ENCODE data around the gene FAM3B. TPM values are rescaled to one million over a fixed set of nuclear protein-coding genes. Genes with fewer than 3 reads are reported as not detected.
A peak's percentile ranks its signal among the peaks of the same experiment; 100 is the strongest.

Gene FAM3B
- total RNA-seq, 2 donors from 2014 or later = not detected

- peaks cover 3 to 4% of the 10 kb centered on the region in 2 donors for H3K36me3 Mint-ChIP-seq (ENCODE audit: insufficient read depth in 2 of 2)
- peak overlapping the region; percentile 83 for H3K27ac Mint-ChIP-seq
- H3K9me3 Mint-ChIP-seq = no peaks in the 10 kb centered on the region
- DNase-seq (no peak), ATAC-seq (replicated peaks in 1 of 2) (no peak)
- H3K4me3 Mint-ChIP-seq = peak overlapping the region; percentile 81 to 91
- no peaks in the 10 kb centered on the region for H3K27me3 Mint-ChIP-seq (ENCODE audit: low read depth)
- H3K4me1 Mint-ChIP-seq (ENCODE audit: low read depth) = peaks cover 58% of the 10 kb centered on the region
These were observed 54.5 kb downstream of the FAM3B start for GRCh38 chr21:41370840-41371684.

DNA sequence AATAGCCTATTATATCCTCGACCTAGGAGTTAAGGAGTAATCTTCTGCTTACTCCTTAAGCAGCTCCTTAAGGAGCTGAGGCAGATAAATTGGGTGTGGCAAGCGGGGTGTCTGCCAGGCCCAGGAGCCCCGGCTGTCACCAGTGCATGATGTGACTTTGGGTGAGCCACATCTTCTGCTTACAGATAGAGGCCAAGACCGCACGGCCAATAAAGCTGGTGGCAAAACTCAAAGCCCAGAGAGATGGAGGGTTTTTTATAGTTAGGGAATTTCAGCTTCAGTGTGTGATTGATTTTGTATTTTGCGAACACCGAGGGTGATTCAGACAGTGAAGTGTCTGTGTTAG is 55.1 kb downstream of the FAM3B start:
- Mint-ChIP-seq H3K4me3 (peak overlapping the region; percentile 81 to 91), H3K27me3 (ENCODE audit: low read depth) (no peaks in the 10 kb centered on the region)
- no peak for ATAC-seq (replicated peaks in 1 of 2)

GRCh38 chr21:41373253-41373652 is 56.7 kb downstream of the FAM3B start:
- no peaks in the 10 kb centered on the region for H3K9me3 Mint-ChIP-seq
- ATAC-seq (replicated peaks in 1 of 2) = no peak
- H3K4me1 Mint-ChIP-seq (ENCODE audit: low read depth) = peaks cover 43% of the 10 kb centered on the region
- no peak overlapping the region for H3K4me3 Mint-ChIP-seq
- no peak overlapping the region for H3K27ac Mint-ChIP-seq
- no peak for DNase-seq
- peaks cover 3 to 4% of the 10 kb centered on the region in 2 donors for H3K36me3 Mint-ChIP-seq (ENCODE audit: insufficient read depth in 2 of 2)
- no peaks in the 10 kb centered on the region for H3K27me3 Mint-ChIP-seq (ENCODE audit: low read depth)

More for the DNA sequence above, 55.1 kb downstream of the FAM3B start:
- no peak for DNase-seq
- H3K27ac Mint-ChIP-seq = no peak overlapping the region
- peaks cover 54% of the 10 kb centered on the region for H3K4me1 Mint-ChIP-seq (ENCODE audit: low read depth)
- peaks cover 3 to 4% of the 10 kb centered on the region in 2 donors for H3K36me3 Mint-ChIP-seq (ENCODE audit: insufficient read depth in 2 of 2)
- H3K9me3 Mint-ChIP-seq = no peaks in the 10 kb centered on the region

- Mint-ChIP-seq H3K4me1 (ENCODE audit: low read depth) (peaks cover 40% of the 10 kb centered on the region), H3K27me3 (ENCODE audit: low read depth) (no peaks in the 10 kb centered on the region), H3K4me3 (no peak overlapping the region), H3K27ac (no peak overlapping the region), H3K9me3 (no peaks in the 10 kb centered on the region), H3K36me3 (ENCODE audit: insufficient read depth in 2 of 2) (peaks cover 3 to 4% of the 10 kb centered on the region in 2 donors)
- no peak for DNase-seq
- no peak for ATAC-seq (replicated peaks in 1 of 2)
These were observed 57.2 kb downstream of the FAM3B start for GRCh38 chr21:41373763-41374162.

- no peak for ATAC-seq (replicated peaks in 1 of 2)
- Mint-ChIP-seq H3K36me3 (ENCODE audit: insufficient read depth in 2 of 2) (peaks cover 3 to 4% of the 10 kb centered on the region in 2 donors), H3K4me1 (ENCODE audit: low read depth) (peaks cover 35% of the 10 kb centered on the region), H3K4me3 (no peak overlapping the region), H3K27me3 (ENCODE audit: low read depth) (no peaks in the 10 kb centered on the region), H3K9me3 (no peaks in the 10 kb centered on the region), H3K27ac (no peak overlapping the region)
- DNase-seq = no peak
These were observed 57.6 kb downstream of the FAM3B start for GRCh38 chr21:41374177-41374712.

GRCh38 chr21:41374867-41375533 is 58.4 kb downstream of the FAM3B start:
- H3K9me3 Mint-ChIP-seq = no peaks in the 10 kb centered on the region
- ATAC-seq (replicated peaks in 1 of 2) = peak; percentile 94
- peaks cover 32% of the 10 kb centered on the region for H3K4me1 Mint-ChIP-seq (ENCODE audit: low read depth)
- H3K27me3 Mint-ChIP-seq (ENCODE audit: low read depth) = no peaks in the 10 kb centered on the region
- H3K36me3 Mint-ChIP-seq (ENCODE audit: insufficient read depth in 2 of 2) = peaks cover 3 to 4% of the 10 kb centered on the region in 2 donors
- peak overlapping the region; percentile 41 for H3K27ac Mint-ChIP-seq
- peak overlapping the region in 1 of 2 donors; percentile 9 for H3K4me3 Mint-ChIP-seq
- peak; percentile 53 to 57 for DNase-seq

GRCh38 chr21:41375875-41376274 is 59.3 kb downstream of the FAM3B start:
- ATAC-seq (replicated peaks in 1 of 2) (no peak), DNase-seq (no peak)
- H3K4me1 Mint-ChIP-seq (ENCODE audit: low read depth) = peaks cover 23% of the 10 kb centered on the region
- peaks cover 0 to under 1% of the 10 kb centered on the region in 2 donors for H3K36me3 Mint-ChIP-seq (ENCODE audit: insufficient read depth in 2 of 2)
- H3K9me3 Mint-ChIP-seq = no peaks in the 10 kb centered on the region
- no peak overlapping the region for H3K27ac Mint-ChIP-seq
- H3K27me3 Mint-ChIP-seq (ENCODE audit: low read depth) = no peaks in the 10 kb centered on the region
- H3K4me3 Mint-ChIP-seq = no peak overlapping the region

DNA sequence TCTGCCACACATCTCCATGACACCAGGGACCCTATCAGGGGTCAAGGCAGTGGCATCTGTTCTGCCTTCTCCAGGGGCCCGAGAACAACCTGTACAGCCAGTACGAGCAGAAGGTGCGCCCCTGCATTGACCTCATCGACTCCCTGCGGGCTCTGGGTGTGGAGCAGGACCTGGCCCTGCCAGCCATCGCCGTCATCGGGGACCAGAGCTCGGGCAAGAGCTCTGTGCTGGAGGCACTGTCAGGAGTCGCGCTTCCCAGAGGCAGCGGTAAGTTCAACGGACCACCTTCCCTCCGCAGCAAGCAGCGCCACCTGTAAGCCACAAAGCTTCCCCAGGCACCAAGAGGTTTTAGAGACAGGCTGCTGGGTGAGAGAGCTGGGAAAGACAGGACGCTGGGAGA is 61.1 kb downstream of the FAM3B start:
- H3K4me3 Mint-ChIP-seq = no peak overlapping the region
- DNase-seq = no peak
- H3K27me3 Mint-ChIP-seq (ENCODE audit: low read depth) = no peaks in the 10 kb centered on the region
- H3K4me1 Mint-ChIP-seq (ENCODE audit: low read depth) = peaks cover 11% of the 10 kb centered on the region
- no peak overlapping the region for H3K27ac Mint-ChIP-seq
- no peak for ATAC-seq (replicated peaks in 1 of 2)
- H3K36me3 Mint-ChIP-seq (ENCODE audit: insufficient read depth in 2 of 2) = no peaks in the 10 kb centered on the region
- no peaks in the 10 kb centered on the region for H3K9me3 Mint-ChIP-seq

DNA sequence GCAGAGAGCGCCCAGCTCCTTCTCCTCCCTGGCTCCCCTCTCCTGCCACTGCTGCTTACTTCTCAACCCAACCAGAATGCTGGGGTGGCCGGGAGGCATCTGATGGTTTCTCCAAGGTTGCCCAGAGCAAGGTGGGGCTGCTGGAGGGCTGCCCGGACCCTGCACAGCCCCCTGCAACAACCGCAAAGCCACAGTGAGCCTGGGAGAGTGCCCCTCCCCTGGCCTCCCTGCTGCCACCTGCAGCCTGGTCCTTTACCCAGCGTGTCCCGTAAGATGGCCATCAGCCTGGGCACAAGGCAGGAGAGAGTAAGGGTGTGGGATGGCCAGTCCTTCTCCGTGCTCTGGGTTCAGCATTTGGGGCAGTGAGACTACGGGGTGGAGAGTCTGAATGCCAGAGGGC is 62.2 kb downstream of the FAM3B start:
- no peaks in the 10 kb centered on the region for H3K27me3 Mint-ChIP-seq (ENCODE audit: low read depth)
- ATAC-seq (replicated peaks in 1 of 2) = no peak
- no peaks in the 10 kb centered on the region for H3K9me3 Mint-ChIP-seq
- no peak overlapping the region for H3K4me3 Mint-ChIP-seq
- H3K36me3 Mint-ChIP-seq (ENCODE audit: insufficient read depth in 2 of 2) = no peaks in the 10 kb centered on the region
- no peak for DNase-seq
- H3K27ac Mint-ChIP-seq = no peak overlapping the region
- H3K4me1 Mint-ChIP-seq (ENCODE audit: low read depth) = peaks cover 11% of the 10 kb centered on the region

GRCh38 chr21:41379901-41380300 is 63.3 kb downstream of the FAM3B start:
- H3K27ac Mint-ChIP-seq = no peak overlapping the region
- H3K27me3 Mint-ChIP-seq (ENCODE audit: low read depth) = no peaks in the 10 kb centered on the region
- no peaks in the 10 kb centered on the region for H3K9me3 Mint-ChIP-seq
- H3K4me1 Mint-ChIP-seq (ENCODE audit: low read depth) = peaks cover 6% of the 10 kb centered on the region
- no peak for DNase-seq
- H3K4me3 Mint-ChIP-seq = no peak overlapping the region
- no peak for ATAC-seq (replicated peaks in 1 of 2)
- H3K36me3 Mint-ChIP-seq (ENCODE audit: insufficient read depth in 2 of 2) = no peaks in the 10 kb centered on the region

DNA sequence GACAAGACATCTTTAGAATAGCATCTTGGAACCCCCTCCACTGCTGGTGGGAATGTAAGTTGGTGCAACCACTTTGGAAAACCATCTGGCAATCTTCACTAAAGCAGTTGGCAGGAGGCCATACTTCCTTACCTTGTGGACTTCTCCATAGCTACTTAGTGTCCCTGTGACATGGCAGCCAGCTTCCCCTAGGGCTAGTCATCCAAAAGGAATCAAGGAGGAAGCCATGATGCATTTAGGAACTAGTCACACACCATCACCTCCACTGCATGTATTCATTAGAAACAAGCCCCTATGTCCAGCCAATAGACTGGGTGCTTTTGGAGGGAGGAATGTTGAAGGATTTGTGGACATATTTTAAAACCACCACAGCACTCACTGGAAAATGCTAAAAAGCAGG is 65.1 kb downstream of the FAM3B start:
- DNase-seq = no peak
- no peaks in the 10 kb centered on the region for H3K4me1 Mint-ChIP-seq (ENCODE audit: low read depth)
- no peak for ATAC-seq (replicated peaks in 1 of 2)
- no peak overlapping the region for H3K4me3 Mint-ChIP-seq
- H3K27me3 Mint-ChIP-seq (ENCODE audit: low read depth) = no peaks in the 10 kb centered on the region
- no peaks in the 10 kb centered on the region for H3K9me3 Mint-ChIP-seq
- H3K27ac Mint-ChIP-seq = no peak overlapping the region
- peaks cover 0 to under 1% of the 10 kb centered on the region in 2 donors for H3K36me3 Mint-ChIP-seq (ENCODE audit: insufficient read depth in 2 of 2)

GRCh38 chr21:41387042-41387819 is 70.6 kb downstream of the FAM3B start:
- Mint-ChIP-seq H3K27ac (no peak overlapping the region), H3K36me3 (ENCODE audit: insufficient read depth in 2 of 2) (peaks cover 0 to 1% of the 10 kb centered on the region in 2 donors)
- ATAC-seq (replicated peaks in 1 of 2) = no peak

DNA sequence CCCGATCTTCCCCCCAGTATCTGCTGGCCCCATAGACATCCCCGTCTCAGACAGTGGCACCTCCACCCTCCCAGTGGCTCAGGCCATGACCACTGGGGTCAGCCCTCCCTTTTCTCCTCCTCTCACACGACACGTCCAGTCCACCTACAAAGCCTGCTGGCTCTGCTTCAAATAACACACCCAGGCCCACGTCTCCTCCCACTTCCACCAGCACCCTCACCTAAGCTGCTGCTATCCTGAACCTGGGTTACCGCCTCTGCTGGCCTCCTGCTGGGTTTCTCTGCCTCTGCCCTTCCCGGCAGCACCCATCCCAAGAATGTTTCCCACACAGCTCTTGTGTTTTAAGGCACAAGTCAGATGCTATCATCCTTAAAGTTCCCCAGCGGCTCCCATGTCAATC is 71.2 kb downstream of the FAM3B start:
- ATAC-seq (replicated peaks in 1 of 2) (no peak), DNase-seq (no peak)
- Mint-ChIP-seq H3K36me3 (ENCODE audit: insufficient read depth in 2 of 2) (peaks cover 0 to 1% of the 10 kb centered on the region in 2 donors), H3K9me3 (no peaks in the 10 kb centered on the region), H3K27ac (no peak overlapping the region), H3K4me3 (no peak overlapping the region), H3K27me3 (ENCODE audit: low read depth) (no peaks in the 10 kb centered on the region), H3K4me1 (ENCODE audit: low read depth) (no peaks in the 10 kb centered on the region)

More at GRCh38 chr21:41387042-41387819, 70.6 kb downstream of the FAM3B start:
- Mint-ChIP-seq H3K27me3 (ENCODE audit: low read depth) (no peaks in the 10 kb centered on the region), H3K4me1 (ENCODE audit: low read depth) (no peaks in the 10 kb centered on the region), H3K4me3 (no peak overlapping the region), H3K9me3 (no peaks in the 10 kb centered on the region)
- DNase-seq = no peak

Data from activated T-cell treated with anti-CD3 and anti-CD28 coated beads, Interleukin-2, amount 50 U/mL, for 72 hours (primary cell).